HG02642 (cell line): ENCODE results near the gene GOPC.
A peak's percentile ranks its signal among the peaks of the same experiment; 100 is the strongest.
"Not testable (repeated sequence)": the region's sequence is repeated elsewhere in the genome, so short reads cannot be mapped to it uniquely, and the experiment has no call there.

Experiments
- ATAC-seq: cut with Tn5 transposase; IDR thresholded peaks from one replicate; pipeline ENCODE4 v1.9.1; 2021; ENCODE audit warnings: mild to moderate bottlenecking; ENCODE audit not compliant: unreplicated experiment, poor library complexity

The GOPC gene

GRCh38 chr6:117602151-117602898, at the start of gene GOPC:
Gene GOPC, minus strand, starts transcription at chr6:117602511. Its CDS starts 223 bp downstream, at chr6:117602288.
- ATAC-seq: peak; percentile 94

- ATAC-seq: not testable (repeated sequence)
Measured at GRCh38 chr6:117651984-117652383, 49.7 kb upstream of the GOPC start.

DNA sequence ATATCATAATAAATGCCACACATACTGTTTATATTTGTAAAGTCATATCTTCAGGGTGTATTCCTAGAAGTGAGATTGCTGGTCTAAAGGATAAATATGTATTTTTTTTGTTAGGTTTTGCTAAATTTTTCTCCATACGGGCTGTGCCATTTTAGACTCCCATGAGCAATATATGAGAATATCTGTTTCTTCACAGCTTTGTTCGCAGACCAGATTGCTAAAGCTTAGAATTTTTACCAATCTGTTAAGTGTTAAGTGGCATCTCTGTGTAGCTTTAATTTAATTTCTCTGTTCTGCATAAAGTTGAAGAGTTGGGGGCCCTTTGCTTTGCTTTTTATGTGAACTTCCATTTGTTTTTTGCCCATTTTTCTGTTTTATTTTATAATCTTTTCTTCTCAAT, 40.7 kb upstream of the GOPC start:
- ATAC-seq: no peak

- no peak for ATAC-seq
Measured at GRCh38 chr6:117637770-117638169, 35.5 kb upstream of the GOPC start.

GRCh38 chr6:117629119-117629660, 26.9 kb upstream of the GOPC start:
- ATAC-seq: no peak

- no peak for ATAC-seq
Measured at GRCh38 chr6:117627533-117627932, 25.2 kb upstream of the GOPC start.

GRCh38 chr6:117624869-117625481, 22.7 kb upstream of the GOPC start:
- no peak for ATAC-seq

- peak; percentile 53 for ATAC-seq
Measured at GRCh38 chr6:117619178-117619577, 16.9 kb upstream of the GOPC start.

- no peak for ATAC-seq
Measured at GRCh38 chr6:117617210-117618035, 15.1 kb upstream of the GOPC start.

- no peak for ATAC-seq
Measured at GRCh38 chr6:117616391-117617209, 14.3 kb upstream of the GOPC start.

DNA sequence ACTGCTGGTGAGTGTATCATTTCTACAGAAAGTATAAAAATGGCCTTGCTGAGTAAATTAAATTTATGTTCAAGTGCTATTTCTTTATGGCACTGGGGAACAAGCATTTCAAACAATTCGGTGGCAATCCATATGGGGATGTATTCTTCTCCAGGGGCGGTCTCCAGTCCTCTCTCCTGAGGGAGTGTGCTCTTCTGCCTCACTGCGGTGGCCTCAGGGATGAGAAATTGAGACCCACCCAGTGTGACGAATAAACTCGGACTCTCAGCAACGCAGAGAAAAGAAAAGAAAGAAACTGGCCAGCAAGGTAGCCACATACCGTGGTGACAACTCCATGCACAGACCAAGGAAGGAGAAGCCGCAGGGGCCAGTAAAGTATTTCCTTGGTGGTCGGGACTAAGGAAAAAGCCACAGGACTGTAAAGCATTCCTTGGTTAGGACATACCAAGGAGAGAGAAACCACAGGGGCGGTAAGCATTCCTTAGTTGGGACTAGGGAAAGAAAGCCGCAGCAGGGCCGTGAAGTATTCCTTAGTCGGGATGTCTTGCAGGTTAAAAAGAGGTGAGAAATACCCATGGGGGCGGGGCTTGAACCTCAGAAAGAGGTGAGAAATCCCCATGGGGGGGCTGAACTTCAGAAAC, 13.6 kb upstream of the GOPC start:
- ATAC-seq: no peak

GRCh38 chr6:117613920-117614560, 11.7 kb upstream of the GOPC start:
- ATAC-seq: no peak

DNA sequence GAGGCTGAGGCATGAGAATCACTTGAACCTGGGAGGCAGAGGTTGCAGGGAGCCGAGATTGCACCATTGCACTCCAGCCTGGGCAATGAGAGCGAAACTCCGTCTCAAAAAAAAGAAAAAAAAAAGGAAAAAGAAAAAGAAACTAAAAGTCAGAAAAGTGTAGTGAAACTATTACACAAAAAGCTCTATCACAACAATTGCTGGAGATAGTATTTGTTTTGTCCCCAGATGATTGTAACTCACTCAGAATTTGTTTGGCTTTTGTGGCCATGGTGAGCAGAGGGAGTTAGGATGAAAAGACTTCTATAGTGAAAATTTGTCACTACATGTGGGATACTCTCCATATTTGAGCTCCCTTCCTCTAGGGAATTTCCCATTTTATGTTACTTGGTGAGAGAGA, 5.2 kb upstream of the GOPC start:
- no peak for ATAC-seq

- ATAC-seq: peak; percentile 48
Measured at GRCh38 chr6:117605169-117605826, 3.0 kb upstream of the GOPC start.

DNA sequence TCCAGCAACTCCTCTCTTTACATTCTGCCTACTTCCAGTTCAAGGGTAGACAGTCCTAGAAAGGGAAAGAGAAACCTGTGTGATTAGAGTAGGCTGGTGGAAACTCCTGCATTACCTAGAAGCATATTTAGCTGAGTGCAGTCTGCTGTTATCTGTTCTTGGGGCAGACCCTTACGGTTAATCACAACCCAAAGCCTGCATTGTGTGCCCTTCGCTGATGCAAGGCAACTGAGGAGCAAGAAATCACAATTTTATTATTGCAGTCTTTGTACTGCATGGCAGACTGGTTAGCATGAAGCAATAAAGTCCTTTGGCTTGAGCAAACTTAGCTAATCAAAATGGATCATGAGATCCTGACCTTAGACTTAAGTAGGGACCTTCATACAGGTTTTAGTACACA, 1.5 kb upstream of the GOPC start:
- ATAC-seq: no peak

DNA sequence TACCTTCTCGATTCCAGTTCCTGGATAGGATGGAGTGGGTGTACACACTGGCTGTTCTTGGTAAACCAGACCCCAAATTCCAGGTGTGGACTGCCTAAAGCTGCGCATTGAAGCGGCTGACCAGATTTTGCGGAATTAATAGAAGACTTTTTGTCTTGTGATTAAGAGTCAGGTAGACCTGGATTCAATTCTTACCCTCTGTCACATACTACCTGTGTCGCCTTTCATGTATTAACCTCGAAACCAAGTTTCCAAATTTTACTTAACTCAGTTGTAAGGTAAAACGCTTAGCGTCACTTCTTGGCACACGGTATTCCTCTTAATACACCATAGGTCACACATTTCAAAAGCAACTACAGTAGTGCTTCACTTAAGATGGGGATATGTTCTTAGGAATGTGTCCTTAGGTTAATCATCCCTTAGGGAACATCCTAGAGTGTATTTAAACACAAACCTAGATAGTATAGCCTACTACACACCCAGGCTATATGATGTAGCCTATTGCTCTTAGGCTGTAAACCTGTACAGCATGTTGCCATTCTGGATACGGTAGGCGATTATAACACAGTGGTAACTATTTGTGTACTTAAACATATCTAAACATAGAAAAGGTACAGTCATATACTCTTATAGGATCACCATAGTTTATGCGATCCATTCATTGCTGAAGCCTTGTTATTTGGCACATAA, 733 bp upstream of the GOPC start:
- ATAC-seq: no peak

GRCh38 chr6:117601811-117602150, 530 bp downstream of the GOPC start:
- ATAC-seq: peak; percentile 23
